HEK293T (cell line): ENCODE measurements around the gene TAPBP.

Experiments
- ARNT ChIP-seq: fragments of 450-650 bp; IDR thresholded peaks from 2 replicates; pipeline ENCODE4 v1.6.1; 2017; ENCODE audit warnings: mild to moderate bottlenecking
- BHLHE40 ChIP-seq: fragments of 450-650 bp; IDR thresholded peaks from 2 replicates; pipeline ENCODE4 v1.6.1; 2016; ENCODE audit warnings: mild to moderate bottlenecking, moderate library complexity, borderline replicate concordance
- ELF4 ChIP-seq: fragments of 450-650 bp; IDR thresholded peaks from 2 replicates; pipeline ENCODE4 v1.6.1; 2017; ENCODE audit warnings: antibody characterized with exemption
- FOXA1 ChIP-seq: fragments of 450-650 bp; IDR thresholded peaks from 2 replicates; pipeline ENCODE4 v1.6.1; 2016; ENCODE audit warnings: mild to moderate bottlenecking
- FOXK2 ChIP-seq: fragments of 450-650 bp; IDR thresholded peaks from 2 replicates; pipeline ENCODE4 v1.6.1; 2016; ENCODE audit warnings: mild to moderate bottlenecking
- FOXM1 ChIP-seq: fragments of 450-650 bp; IDR thresholded peaks from 2 replicates; pipeline ENCODE4 v1.6.1; 2017; ENCODE audit warnings: mild to moderate bottlenecking, borderline replicate concordance
- HDGF ChIP-seq: fragments of 450-650 bp; IDR thresholded peaks from 2 replicates; pipeline ENCODE4 v1.6.1; 2017; ENCODE audit warnings: antibody characterized with exemption, borderline replicate concordance
- LEF1 ChIP-seq: fragments of 450-650 bp; IDR thresholded peaks from 2 replicates; pipeline ENCODE4 v1.6.1; 2017; ENCODE audit warnings: mild to moderate bottlenecking, borderline replicate concordance
- NFRKB ChIP-seq: fragments of 450-650 bp; IDR thresholded peaks from 2 replicates; pipeline ENCODE4 v1.6.1; 2016; ENCODE audit warnings: mild to moderate bottlenecking, moderate library complexity
- SP1 ChIP-seq: fragments of 450-650 bp; IDR thresholded peaks from 2 replicates; pipeline ENCODE4 v1.6.1; 2017
- TF ChIP-seq, protein P1 (sequence below): fragments of 450-650 bp; IDR thresholded peaks from 2 replicates; pipeline ENCODE4 v1.6.1; 2016

DNA sequence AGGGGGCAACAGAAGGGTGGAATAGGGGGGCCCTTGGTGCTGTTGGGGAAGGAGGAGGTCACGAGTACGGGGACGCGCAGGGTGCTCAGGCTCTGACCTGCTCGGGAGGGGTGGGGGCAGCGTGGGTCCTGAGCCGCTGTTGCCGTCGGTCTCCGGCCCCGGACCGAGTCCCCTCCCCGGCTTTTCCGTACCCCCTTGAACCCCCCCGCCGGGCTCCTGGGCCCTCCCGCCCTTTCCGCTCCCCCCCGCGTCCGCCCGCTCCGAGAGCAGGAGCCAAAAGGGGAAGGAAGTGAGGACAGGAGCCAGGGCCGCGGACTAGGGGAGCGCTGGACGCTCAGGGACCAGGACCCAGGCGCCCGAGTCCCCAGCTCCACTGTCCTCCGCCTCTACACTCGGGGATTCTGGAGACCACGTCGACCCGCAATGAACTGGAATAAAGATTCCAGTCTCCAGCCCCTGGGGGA, 15.1 kb downstream of the TAPBP start, which contains the start of gene RGL2:
- TF ChIP-seq FOXM1, result no peak
- TF ChIP-seq ELF4, result no peak
- TF ChIP-seq BHLHE40, result no peak
- TF ChIP-seq FOXK2, result no peak
- no peak for TF ChIP-seq SP1
- TF ChIP-seq HDGF, result no peak
- TF ChIP-seq ARNT, result no peak
- TF ChIP-seq NFRKB, result no peak
- no peak for TF ChIP-seq FOXA1
- TF ChIP-seq, protein P1, sequence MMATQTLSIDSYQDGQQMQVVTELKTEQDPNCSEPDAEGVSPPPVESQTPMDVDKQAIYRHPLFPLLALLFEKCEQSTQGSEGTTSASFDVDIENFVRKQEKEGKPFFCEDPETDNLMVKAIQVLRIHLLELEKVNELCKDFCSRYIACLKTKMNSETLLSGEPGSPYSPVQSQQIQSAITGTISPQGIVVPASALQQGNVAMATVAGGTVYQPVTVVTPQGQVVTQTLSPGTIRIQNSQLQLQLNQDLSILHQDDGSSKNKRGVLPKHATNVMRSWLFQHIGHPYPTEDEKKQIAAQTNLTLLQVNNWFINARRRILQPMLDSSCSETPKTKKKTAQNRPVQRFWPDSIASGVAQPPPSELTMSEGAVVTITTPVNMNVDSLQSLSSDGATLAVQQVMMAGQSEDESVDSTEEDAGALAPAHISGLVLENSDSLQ, result no peak
- no peak for TF ChIP-seq LEF1
